Measurements from ENCODE around the gene CPNE8.

Gene CPNE8

DNA sequence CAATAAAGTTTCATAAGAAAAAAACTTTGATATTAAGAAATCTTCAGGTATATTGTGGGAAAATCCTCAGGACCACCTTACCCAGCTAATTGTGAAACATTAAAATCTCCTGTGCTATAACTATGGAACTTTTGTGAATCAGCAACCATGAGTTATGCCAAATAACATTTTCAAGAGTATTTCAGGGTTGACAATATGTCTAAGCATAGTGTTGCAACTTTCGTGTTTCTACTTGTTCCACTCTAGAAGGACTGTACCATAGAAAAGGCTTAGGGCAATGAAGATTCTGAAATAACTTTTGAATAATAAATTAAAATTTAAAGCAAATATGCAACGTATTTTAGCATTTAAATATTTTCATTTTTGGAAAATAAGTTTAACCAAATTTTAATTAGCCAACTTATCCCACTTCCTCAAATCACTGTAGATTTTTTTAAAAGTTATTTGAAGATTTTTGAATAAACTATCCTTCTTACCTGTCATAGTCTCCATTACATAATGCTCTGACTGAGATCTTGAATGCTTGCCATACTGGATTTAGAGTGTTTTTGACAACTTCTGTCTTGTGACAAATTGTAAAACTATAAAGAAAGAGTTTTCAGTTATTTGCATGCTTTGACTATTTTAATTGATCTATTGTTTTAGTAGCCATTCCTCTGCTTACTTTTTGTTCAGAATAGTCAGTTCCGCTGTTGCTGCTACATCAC, 143.6 kb downstream of the CPNE8 start:
- no peak for TF ChIP-seq GATA3 (IDR thresholded peaks at IDR 0.05; ENCODE audit: low read depth, low read length)
- no peak for TF ChIP-seq GATA2 (IDR thresholded peaks at IDR 0.05; ENCODE audit: low read depth, low read length)

DNA sequence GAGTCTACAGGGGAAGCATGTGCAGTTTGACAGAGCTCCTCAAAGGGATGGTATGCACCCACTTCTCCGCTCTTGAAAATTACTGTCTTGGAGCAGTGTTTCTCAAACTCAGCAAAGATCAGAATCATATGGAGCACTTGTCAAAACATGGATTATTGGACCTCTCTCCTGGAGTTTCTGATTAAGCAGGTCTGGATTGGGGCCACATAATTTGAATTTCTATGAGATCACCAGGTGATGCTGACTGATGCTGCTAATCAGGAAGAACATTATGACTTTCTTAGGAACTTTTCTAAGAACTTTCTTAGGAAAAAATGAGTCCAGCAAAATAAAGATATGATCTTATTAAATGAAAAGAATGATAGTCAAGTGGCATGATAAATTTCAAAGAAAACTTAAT, 144.3 kb downstream of the CPNE8 start:
- TF ChIP-seq GATA2 (IDR thresholded peaks at IDR 0.05; ENCODE audit: low read depth, low read length), result no peak
- no peak for TF ChIP-seq GATA3 (IDR thresholded peaks at IDR 0.05; ENCODE audit: low read depth, low read length)

DNA sequence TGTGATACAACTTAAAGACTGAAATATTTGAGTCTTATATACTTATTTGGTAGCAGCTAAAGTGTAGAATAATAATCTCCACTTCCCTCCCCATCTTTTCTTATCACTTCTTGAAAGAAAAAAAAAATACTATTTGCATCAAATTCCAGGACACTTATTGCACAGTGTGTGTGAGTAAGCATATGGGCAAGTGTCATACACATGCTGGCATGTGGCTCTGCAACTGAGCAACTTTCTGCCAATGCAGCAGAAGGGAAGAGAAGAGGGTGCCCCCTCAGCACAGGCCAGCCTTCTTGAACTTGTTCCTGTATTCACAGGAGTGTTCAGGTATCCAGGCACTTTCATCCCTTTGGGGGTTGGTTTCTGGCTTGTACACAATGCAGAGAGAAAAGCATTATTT, 145.8 kb downstream of the CPNE8 start:
- TF ChIP-seq GATA3 (IDR thresholded peaks at IDR 0.05; ENCODE audit: low read depth, low read length) (no peak), GATA2 (IDR thresholded peaks at IDR 0.05; ENCODE audit: low read depth, low read length) (no peak)

DNA sequence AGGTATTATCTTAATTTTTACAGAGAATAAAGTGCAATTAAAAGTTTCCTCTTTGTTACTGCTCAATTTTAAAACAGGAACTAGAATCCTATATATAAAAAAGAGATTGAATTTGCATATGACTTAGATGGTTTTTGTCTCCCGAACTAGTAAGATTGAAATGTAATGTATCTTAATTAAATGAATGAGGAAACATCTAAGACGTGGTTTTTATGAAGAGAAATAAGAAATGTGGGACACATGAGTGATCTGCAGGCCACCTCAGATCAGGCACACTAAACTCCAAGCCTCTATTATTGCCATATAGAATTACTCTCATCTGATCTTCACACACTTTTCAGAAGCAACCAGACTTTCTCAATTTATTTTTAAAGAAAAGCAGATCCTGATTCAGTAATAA, 158.6 kb downstream of the CPNE8 start:
- TF ChIP-seq GATA2 (IDR thresholded peaks at IDR 0.05; ENCODE audit: low read depth, low read length) (no peak), GATA3 (IDR thresholded peaks at IDR 0.05; ENCODE audit: low read depth, low read length) (no peak)

DNA sequence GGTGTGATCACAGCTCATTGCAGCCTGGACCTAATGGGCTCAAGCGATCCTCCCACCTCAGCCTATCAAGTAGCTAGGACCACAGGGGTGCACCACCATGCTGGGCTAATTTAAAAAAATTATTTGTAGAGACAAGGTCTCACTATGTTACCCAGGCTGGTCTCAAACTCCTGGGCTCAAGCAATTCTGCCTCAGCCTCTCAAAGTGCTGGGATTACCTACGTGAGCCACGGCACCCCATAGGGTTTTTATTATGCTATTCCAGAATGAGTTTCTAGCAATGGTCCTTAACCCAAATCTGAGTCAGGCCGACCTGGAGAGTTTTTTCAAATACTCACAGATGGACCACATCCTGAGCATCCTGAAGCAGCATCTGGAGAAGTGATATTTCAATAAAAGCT, 159.8 kb downstream of the CPNE8 start:
- TF ChIP-seq GATA2 (IDR thresholded peaks at IDR 0.05; ENCODE audit: low read depth, low read length) (no peak), GATA3 (IDR thresholded peaks at IDR 0.05; ENCODE audit: low read depth, low read length) (no peak)

DNA sequence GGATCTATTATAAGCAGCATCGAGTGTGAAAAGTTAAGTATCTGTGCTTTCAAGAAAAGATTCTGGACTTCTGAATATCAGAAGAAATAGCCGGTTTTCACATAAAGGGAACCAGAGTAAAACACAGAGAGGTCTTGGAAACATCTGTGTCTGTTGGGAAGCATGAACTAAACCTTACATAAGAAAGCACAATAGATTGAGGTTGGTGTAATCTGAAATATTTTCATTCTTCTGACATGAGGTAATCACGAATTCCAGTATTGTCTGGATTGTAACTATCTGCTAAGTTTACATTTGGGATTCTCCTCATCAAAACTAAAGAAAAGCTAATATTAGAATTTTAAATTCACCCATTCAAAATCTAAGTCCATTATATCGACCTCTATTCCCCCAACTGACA, 161.3 kb downstream of the CPNE8 start:
- TF ChIP-seq GATA3 (IDR thresholded peaks at IDR 0.05; ENCODE audit: low read depth, low read length), result no peak

DNA sequence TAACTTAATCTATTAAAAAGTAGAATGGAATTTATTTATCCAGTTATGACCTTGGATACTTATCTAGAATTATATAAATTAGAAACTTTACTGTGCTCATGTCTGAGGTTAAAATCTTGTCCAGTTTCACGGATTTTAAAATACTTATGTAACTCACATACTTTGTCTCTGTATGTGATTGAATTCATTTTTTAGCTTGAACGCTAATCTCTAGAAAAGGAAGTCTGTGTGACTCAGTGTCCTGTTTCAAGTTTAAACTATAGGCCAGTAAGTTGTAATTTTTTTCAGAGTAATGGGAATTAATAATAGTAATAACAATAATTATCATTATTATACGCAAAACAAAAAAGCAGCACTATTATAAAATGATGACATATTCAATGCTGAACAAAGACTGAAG, 168.6 kb downstream of the CPNE8 start:
- TF ChIP-seq GATA2 (IDR thresholded peaks at IDR 0.05; ENCODE audit: low read depth, low read length) (no peak), GATA3 (IDR thresholded peaks at IDR 0.05; ENCODE audit: low read depth, low read length) (no peak)

DNA sequence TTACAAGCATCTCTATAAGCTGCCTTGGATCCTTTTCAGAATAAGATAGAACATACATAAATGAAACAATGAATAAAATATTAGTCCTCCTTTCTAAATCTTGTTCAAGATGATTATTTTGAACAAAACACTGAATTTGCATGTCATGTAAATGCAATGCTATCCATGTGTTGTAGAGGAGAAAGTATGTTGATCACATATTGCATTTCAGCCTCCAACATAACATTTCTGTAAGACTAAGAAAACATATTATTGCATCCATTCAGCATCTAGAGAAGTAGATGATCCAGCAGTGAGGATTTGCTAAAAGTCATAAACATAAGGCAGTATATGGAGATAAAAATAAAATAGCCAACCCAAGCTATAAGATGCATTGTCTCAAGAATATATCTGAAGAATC, 172.6 kb downstream of the CPNE8 start:
- no peak for TF ChIP-seq GATA2 (IDR thresholded peaks at IDR 0.05; ENCODE audit: low read depth, low read length)

DNA sequence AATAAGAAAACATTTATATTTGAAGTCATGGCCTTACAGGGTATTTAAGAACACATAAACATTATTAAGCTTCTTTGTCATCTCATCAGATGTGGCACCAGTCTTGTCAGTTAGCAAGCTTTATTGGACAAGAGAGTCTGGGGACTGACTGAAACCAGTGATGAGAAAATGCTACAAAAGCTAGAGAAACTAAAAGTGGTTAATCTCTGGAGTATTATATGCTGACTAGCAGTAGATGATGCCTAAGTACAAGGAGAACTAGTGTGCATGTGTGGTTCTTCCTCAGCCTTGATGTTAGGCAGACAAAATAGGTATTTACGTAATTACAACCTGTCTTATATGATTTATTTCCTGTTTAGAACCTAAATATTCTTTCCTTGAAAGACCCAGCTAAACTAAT, 176.5 kb downstream of the CPNE8 start:
- TF ChIP-seq GATA3 (IDR thresholded peaks at IDR 0.05; ENCODE audit: low read depth, low read length), result no peak
- TF ChIP-seq GATA2 (IDR thresholded peaks at IDR 0.05; ENCODE audit: low read depth, low read length), result no peak

DNA sequence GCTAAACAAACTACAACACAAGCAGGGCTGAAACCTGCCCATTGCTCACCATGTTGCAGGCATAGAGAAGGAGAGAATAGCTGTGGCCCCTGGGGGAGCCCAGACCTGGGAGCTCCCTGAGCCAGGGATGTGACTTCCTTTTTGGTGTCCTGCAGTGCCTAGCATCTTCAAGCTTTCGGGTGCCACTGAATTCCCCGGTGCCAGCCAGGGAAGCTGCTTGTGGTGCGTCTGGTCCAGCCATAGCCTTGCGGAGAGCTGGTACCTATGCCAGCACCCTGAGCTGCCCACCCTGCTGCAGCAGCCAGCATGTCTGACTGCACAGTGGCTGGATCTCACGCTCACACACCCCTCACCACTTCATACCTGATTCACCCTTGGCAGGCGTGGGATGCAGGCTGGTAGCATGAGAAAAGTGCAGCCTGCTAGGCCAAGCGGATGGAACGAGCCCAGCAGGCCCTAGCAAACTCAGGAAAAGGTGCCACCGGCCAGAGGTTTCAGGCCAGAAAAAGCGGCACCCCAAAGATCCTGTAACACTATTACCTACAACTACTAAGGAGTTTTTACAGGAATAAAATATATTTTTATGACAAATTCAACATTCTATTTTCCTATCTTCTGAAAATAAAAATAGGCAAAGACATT, 183.7 kb downstream of the CPNE8 start:
- TF ChIP-seq GATA3 (IDR thresholded peaks at IDR 0.05; ENCODE audit: low read depth, low read length) (no peak), GATA2 (IDR thresholded peaks at IDR 0.05; ENCODE audit: low read depth, low read length) (no peak)

DNA sequence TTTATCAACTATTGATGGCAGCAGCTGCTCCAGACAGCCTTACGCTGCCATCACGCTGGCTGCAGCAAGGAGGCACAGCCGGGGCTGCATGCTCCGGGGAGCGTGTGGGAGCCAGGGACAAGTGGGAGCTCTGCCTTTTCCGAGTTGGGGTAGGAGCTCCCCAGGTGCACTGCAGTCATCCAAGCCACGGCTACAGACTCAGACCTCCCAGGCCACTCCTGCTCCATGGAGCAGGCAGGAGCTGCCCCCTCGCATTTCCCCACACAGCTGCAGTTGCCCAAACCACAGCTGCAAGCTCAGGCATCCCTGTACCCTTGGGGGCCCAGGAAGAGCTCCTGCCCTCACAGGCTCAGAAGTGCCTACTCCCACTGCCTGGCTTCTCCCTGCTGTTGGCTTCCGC, 184.7 kb downstream of the CPNE8 start:
- TF ChIP-seq GATA2 (IDR thresholded peaks at IDR 0.05; ENCODE audit: low read depth, low read length), result no peak

DNA sequence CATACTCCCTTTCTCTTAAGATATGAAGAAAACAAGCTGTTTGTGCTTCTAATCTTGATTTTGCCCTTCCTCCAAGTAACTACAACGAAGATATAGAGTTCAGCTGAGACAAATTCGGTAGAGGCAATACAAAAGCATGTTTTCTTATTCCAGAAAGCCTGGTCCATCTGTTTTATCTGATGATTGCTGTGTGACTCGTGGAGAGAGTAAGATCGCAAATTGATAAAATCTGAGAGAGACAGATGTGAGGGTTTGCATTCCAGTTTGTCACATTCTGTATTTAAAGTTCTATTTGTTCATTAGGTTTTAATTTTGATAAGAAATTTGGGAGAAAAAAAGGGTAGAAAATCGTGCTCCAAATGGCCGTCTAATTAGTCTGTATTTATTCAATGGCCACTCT, 192.1 kb downstream of the CPNE8 start:
- TF ChIP-seq GATA2 (IDR thresholded peaks at IDR 0.05; ENCODE audit: low read depth, low read length), result peak; percentile 68
- TF ChIP-seq GATA3 (IDR thresholded peaks at IDR 0.05; ENCODE audit: low read depth, low read length), result peak; percentile 68; the same call in 1 of the 2 replicates

DNA sequence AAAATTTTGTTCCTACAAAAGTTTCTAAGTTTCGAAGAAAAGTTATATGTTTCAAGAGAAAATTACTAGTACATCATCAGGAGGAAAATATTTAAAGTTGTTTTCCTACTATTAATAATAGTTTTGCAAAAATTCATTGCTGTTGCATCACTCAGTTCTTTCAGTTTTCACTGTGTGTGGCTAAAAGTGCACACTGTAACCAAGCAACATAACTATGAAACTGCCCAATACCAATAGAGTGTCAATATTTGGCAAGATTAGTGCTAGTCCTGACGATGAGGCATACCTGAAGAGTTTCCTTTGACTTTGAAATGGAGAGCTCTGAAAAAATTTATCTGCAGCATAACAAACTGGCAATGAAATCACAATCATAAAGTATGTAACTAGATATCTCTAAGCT, 194.3 kb downstream of the CPNE8 start:
- no peak for TF ChIP-seq GATA2 (IDR thresholded peaks at IDR 0.05; ENCODE audit: low read depth, low read length)
- TF ChIP-seq GATA3 (IDR thresholded peaks at IDR 0.05; ENCODE audit: low read depth, low read length), result no peak

DNA sequence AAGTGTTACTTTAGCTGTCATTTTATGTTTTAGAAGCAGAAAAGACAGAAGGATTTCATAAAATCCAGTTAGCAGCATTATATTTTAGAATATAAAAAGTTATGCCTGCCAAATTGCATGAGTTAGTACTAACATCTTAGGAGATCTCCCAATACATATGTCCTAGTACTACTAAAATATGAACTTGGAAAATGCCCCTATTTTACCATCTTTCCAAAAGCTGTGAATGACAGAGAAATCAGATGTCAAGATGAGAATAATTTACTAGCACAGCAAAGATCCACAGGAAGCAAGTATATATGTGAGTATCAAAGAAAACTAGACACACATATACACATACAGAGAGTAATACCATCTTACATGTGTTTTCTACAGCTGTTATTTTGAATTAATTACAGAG, 196.9 kb downstream of the CPNE8 start:
- TF ChIP-seq GATA2 (IDR thresholded peaks at IDR 0.05; ENCODE audit: low read depth, low read length) (no peak), GATA3 (IDR thresholded peaks at IDR 0.05; ENCODE audit: low read depth, low read length) (no peak)

DNA sequence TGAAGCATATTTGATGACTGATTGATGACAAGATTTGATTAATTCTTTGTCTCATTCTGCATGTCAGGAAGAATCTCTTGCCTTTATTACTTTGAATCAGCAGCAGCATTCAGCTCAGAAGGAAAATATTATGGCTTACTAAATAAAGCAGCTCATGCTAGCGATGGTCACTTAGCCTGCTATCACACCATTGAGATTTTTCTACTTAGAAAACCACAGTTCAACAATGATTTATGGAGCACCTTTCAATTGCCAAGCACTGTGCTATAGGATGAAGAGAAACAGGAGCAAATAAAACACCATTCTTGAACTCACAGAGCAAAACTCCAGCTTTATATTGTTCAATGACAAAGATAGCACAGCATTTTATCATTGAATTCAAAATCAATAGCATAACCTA, 197.7 kb downstream of the CPNE8 start:
- no peak for TF ChIP-seq GATA2 (IDR thresholded peaks at IDR 0.05; ENCODE audit: low read depth, low read length)
- TF ChIP-seq GATA3 (IDR thresholded peaks at IDR 0.05; ENCODE audit: low read depth, low read length), result no peak

DNA sequence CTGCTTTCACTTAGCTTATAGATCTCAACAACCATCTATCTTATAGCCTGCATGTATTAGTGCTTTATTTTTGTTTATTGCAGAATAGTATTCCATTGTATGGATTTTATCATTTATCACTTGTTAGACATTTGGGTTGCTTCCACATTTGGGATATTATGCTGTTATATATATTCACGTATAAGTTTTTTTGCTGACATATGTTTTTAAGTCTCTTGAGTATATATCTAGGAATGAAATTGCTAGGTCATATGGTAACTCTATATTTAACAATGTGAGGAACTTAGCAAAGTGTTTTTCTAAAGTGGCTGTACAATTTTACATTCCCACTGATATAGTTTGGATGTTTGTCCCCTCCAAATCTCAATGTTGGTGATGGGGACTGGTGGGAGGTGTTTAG, 208.1 kb downstream of the CPNE8 start:
- TF ChIP-seq GATA3 (IDR thresholded peaks at IDR 0.05; ENCODE audit: low read depth, low read length), result no peak
- no peak for TF ChIP-seq GATA2 (IDR thresholded peaks at IDR 0.05; ENCODE audit: low read depth, low read length)
